HEK293T (cell line): ENCODE data around the gene OR10T2.

Experiments used
- ARNT ChIP-seq: fragments of 450-650 bp; IDR thresholded peaks from 2 replicates; pipeline ENCODE4 v1.6.1; 2017; ENCODE audit warnings: mild to moderate bottlenecking
- BHLHE40 ChIP-seq: fragments of 450-650 bp; IDR thresholded peaks from 2 replicates; pipeline ENCODE4 v1.6.1; 2016; ENCODE audit warnings: mild to moderate bottlenecking, moderate library complexity, borderline replicate concordance
- CTBP1 ChIP-seq: fragments of 450-650 bp; IDR thresholded peaks from 2 replicates; pipeline ENCODE4 v1.6.1; 2016; ENCODE audit warnings: borderline replicate concordance
- ELF4 ChIP-seq: fragments of 450-650 bp; IDR thresholded peaks from 2 replicates; pipeline ENCODE4 v1.6.1; 2017; ENCODE audit warnings: antibody characterized with exemption
- FOXA1 ChIP-seq: fragments of 450-650 bp; IDR thresholded peaks from 2 replicates; pipeline ENCODE4 v1.6.1; 2016; ENCODE audit warnings: mild to moderate bottlenecking
- FOXK2 ChIP-seq: fragments of 450-650 bp; IDR thresholded peaks from 2 replicates; pipeline ENCODE4 v1.6.1; 2016; ENCODE audit warnings: mild to moderate bottlenecking
- HDGF ChIP-seq: fragments of 450-650 bp; IDR thresholded peaks from 2 replicates; pipeline ENCODE4 v1.6.1; 2017; ENCODE audit warnings: antibody characterized with exemption, borderline replicate concordance
- LEF1 ChIP-seq: fragments of 450-650 bp; IDR thresholded peaks from 2 replicates; pipeline ENCODE4 v1.6.1; 2017; ENCODE audit warnings: mild to moderate bottlenecking, borderline replicate concordance
- SP1 ChIP-seq: fragments of 450-650 bp; IDR thresholded peaks from 2 replicates; pipeline ENCODE4 v1.6.1; 2017
- TARDBP ChIP-seq: fragments of 450-650 bp; IDR thresholded peaks from 2 replicates; pipeline ENCODE4 v1.6.1; 2016
- ZNF384 ChIP-seq: fragments of 450-650 bp; IDR thresholded peaks from 2 replicates; pipeline ENCODE4 v1.6.1; 2016

DNA sequence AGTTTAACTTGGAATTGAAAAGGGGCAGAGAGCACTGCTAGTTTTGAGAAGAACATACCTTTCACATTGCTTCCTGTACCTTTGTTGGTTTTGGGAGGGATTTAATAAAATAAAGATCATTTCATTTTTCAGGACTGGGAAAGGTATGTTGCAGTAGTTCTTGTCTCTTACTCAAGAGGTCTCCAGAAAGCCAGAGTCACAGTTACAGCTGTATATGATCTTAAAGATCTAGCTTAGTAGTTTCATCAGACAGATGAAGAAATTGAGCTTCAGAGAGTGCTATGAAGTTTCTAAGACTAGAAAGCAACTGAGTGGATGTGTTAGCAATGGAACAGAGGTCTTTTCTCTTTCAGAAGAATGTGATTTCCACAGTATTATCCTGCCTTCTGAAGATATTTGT, 25.8 kb upstream of the OR10T2 start:
- TF ChIP-seq ZNF384 (no peak), BHLHE40 (no peak), SP1 (no peak), FOXK2 (no peak), TARDBP (no peak), ELF4 (no peak), LEF1 (no peak), HDGF (no peak), CTBP1 (no peak), FOXA1 (no peak), ARNT (no peak)
